Neural crest cell (in vitro differentiated cells): Measurements from ENCODE around the gene AK5. TPM values are rescaled to one million over a fixed set of nuclear protein-coding genes. Genes with fewer than 3 reads are reported as not detected.

Source experiments
- DNase-seq: peaks from one replicate; pipeline ENCODE4 v3.0.0; 2021; ENCODE audit warnings: low read depth, mixed read lengths, low spot score
- H3K27ac Mint-ChIP-seq: one replicate; pipeline ENCODE4 v1.8.0; 2021; ENCODE audit warnings: mild to moderate bottlenecking, mixed read lengths; ENCODE audit not compliant: unreplicated experiment
- H3K27me3 Mint-ChIP-seq: 2 replicates; pipeline ENCODE4 v1.8.0; 2021; ENCODE audit warnings: low read depth, mild to moderate bottlenecking, mixed read lengths
- H3K36me3 Mint-ChIP-seq: 2 replicates; pipeline ENCODE4 v1.8.0; 2021; ENCODE audit warnings: low read depth, mild to moderate bottlenecking, mixed read lengths
- H3K4me1 Mint-ChIP-seq: 2 replicates; pipeline ENCODE4 v1.8.0; 2021; ENCODE audit warnings: mixed read lengths
- H3K4me3 Mint-ChIP-seq: one replicate; pipeline ENCODE4 v1.8.0; 2021; ENCODE audit warnings: mild to moderate bottlenecking, mixed read lengths
- H3K9me3 Mint-ChIP-seq: 2 replicates; pipeline ENCODE4 v1.8.0; 2021; ENCODE audit warnings: mixed read lengths
- CTCF ChIP-seq: fragments of 200-600 bp; sonication (generic); conservative IDR thresholded peaks from 2 replicates; pipeline ENCODE4 v1.5.0; 2021; ENCODE audit warnings: antibody characterized with exemption, mild to moderate bottlenecking
- long read RNA-seq: library from polyadenylated mRNA; unstranded; transcript quantifications from one replicate; pipeline ENCODE4 v2.0.0, GENCODE V29; 2020
- total RNA-seq: library from RNA; stranded (reverse); gene quantifications from 2 replicates; pipeline ENCODE4 v1.2.1, GENCODE V29; 2021

The AK5 gene
- total RNA-seq: 1.1 and 1.7 TPM in 2 replicates
- long read RNA-seq, partial matches to known transcripts: 0 of 2 reads
- long read RNA-seq, other reads (novel, unspliced or antisense): 2 of 2 reads

GRCh38 chr1:77281491-77282186, at the start of gene AK5:
TSS of gene AK5 (plus strand) at chr1:77282019. CDS start at chr1:77282314, 295 bp downstream.
- peak; percentile 18 for TF ChIP-seq CTCF
- peaks cover 67% of the 10 kb centered on the region for H3K27me3 Mint-ChIP-seq
- H3K4me1 Mint-ChIP-seq: peaks cover 9% of the 10 kb centered on the region

GRCh38 chr1:77232829-77233228, 49.0 kb upstream of the AK5 start:
- Mint-ChIP-seq H3K9me3 (no peaks in the 10 kb centered on the region), H3K36me3 (no peaks in the 10 kb centered on the region), H3K27ac (no peak overlapping the region), H3K4me3 (no peak overlapping the region), H3K27me3 (no peaks in the 10 kb centered on the region), H3K4me1 (no peaks in the 10 kb centered on the region)
- no peak for TF ChIP-seq CTCF
- no peak for DNase-seq

More at GRCh38 chr1:77281491-77282186, at the start of gene AK5:
- Mint-ChIP-seq H3K27ac (no peak within 1 kb of the TSS), H3K9me3 (no peaks in the 10 kb centered on the region), H3K36me3 (no peaks in the 10 kb centered on the region), H3K4me3 (peak within 1 kb of the TSS; percentile 77)
- peak; percentile 47 for DNase-seq

GRCh38 chr1:77234096-77234495, 47.7 kb upstream of the AK5 start:
- Mint-ChIP-seq H3K4me3 (no peak overlapping the region), H3K4me1 (no peaks in the 10 kb centered on the region), H3K9me3 (no peaks in the 10 kb centered on the region), H3K27ac (no peak overlapping the region), H3K27me3 (no peaks in the 10 kb centered on the region), H3K36me3 (no peaks in the 10 kb centered on the region)
- no peak for DNase-seq
- no peak for TF ChIP-seq CTCF

- H3K4me3 Mint-ChIP-seq: no peak overlapping the region
- H3K36me3 Mint-ChIP-seq: no peaks in the 10 kb centered on the region
- no peak for TF ChIP-seq CTCF
- no peak overlapping the region for H3K27ac Mint-ChIP-seq
- H3K27me3 Mint-ChIP-seq: no peaks in the 10 kb centered on the region
- no peaks in the 10 kb centered on the region for H3K9me3 Mint-ChIP-seq
- H3K4me1 Mint-ChIP-seq: no peaks in the 10 kb centered on the region
- DNase-seq: no peak
These were observed 46.9 kb upstream of the AK5 start for GRCh38 chr1:77234943-77235342.

GRCh38 chr1:77238462-77238861, 43.4 kb upstream of the AK5 start:
- Mint-ChIP-seq H3K27ac (no peak overlapping the region), H3K27me3 (no peaks in the 10 kb centered on the region), H3K36me3 (no peaks in the 10 kb centered on the region), H3K4me1 (no peaks in the 10 kb centered on the region), H3K9me3 (peaks cover 3% of the 10 kb centered on the region), H3K4me3 (no peak overlapping the region)
- no peak for TF ChIP-seq CTCF
- no peak for DNase-seq
